HG03342 (cell line): ENCODE measurements around the gene BBLN.

Experiments used
- ATAC-seq: cut with Tn5 transposase; IDR thresholded peaks from one replicate; pipeline ENCODE4 v1.9.1; 2021; ENCODE audit warnings: mild to moderate bottlenecking, moderate library complexity; ENCODE audit not compliant: unreplicated experiment

BBLN gene

GRCh38 chr9:128144239-128145181 is 15.6 kb upstream of the BBLN start:
- no peak for ATAC-seq

GRCh38 chr9:128145536-128145935 is 14.5 kb upstream of the BBLN start:
- no peak for ATAC-seq

- no peak for ATAC-seq
Observed at GRCh38 chr9:128145951-128146351, 14.1 kb upstream of the BBLN start.

GRCh38 chr9:128146591-128147120 is 13.4 kb upstream of the BBLN start:
- ATAC-seq: no peak

- ATAC-seq: no peak
Observed at GRCh38 chr9:128148509-128149000, 11.5 kb upstream of the BBLN start.

GRCh38 chr9:128149001-128149701 is 10.9 kb upstream of the BBLN start, which contains the start of gene LCN2:
Gene LCN2 (plus strand): TSS chr9:128149453. CDS start chr9:128149526, 73 bp downstream.
- no peak for ATAC-seq

GRCh38 chr9:128149951-128150593 is 10.0 kb upstream of the BBLN start:
- ATAC-seq: no peak

- no peak for ATAC-seq
Observed at GRCh38 chr9:128150594-128151308, 9.3 kb upstream of the BBLN start.

GRCh38 chr9:128151309-128152132 is 8.5 kb upstream of the BBLN start:
- ATAC-seq: no peak

GRCh38 chr9:128152133-128153059 is 7.7 kb upstream of the BBLN start:
- no peak for ATAC-seq

GRCh38 chr9:128153060-128153946 is 6.8 kb upstream of the BBLN start:
- ATAC-seq: no peak

- ATAC-seq: no peak
Observed at GRCh38 chr9:128153947-128154695, 5.9 kb upstream of the BBLN start.

GRCh38 chr9:128155736-128156500 is 4.1 kb upstream of the BBLN start:
- no peak for ATAC-seq

- ATAC-seq: no peak
Observed at GRCh38 chr9:128159522-128159783, 612 bp upstream of the BBLN start.

- ATAC-seq: peak; percentile 9
Observed at GRCh38 chr9:128160603-128160987, 530 bp downstream of the BBLN start.

GRCh38 chr9:128161215-128161902 is 1.3 kb downstream of the BBLN start:
- ATAC-seq: no peak
